Neural progenitor cell (in vitro differentiated cells): ENCODE measurements around the gene PLEKHA5. TPM values are rescaled to one million over a fixed set of nuclear protein-coding genes. Genes with fewer than 3 reads are reported as not detected.

Experiments used
- DNase-seq: peaks from one replicate; pipeline ENCODE4 v3.0.0-alpha.2; 2016; ENCODE audit warnings: low spot score
- H2AFZ ChIP-seq: fragments of 200-600 bp; sonication (generic); replicated peaks from 2 replicates; pipeline ENCODE4 v1.6.1; 2016; ENCODE audit warnings: antibody characterized with exemption
- H3F3A ChIP-seq: fragments of 200-600 bp; sonication (generic); 2 replicates; pipeline ENCODE4 v1.6.1; 2016; ENCODE audit warnings: antibody characterized with exemption, low read depth
- H3K27ac ChIP-seq: fragments of 200-600 bp; sonication (generic); 2 replicates; pipeline ENCODE4 v1.5.1; 2016; ENCODE audit warnings: mild to moderate bottlenecking
- H3K27me3 ChIP-seq: fragments of 200-600 bp; sonication (generic); 2 replicates; pipeline ENCODE4 v1.6.1; 2016; ENCODE audit warnings: mild to moderate bottlenecking, moderate library complexity
- H3K36me3 ChIP-seq: fragments of 200-600 bp; sonication (generic); 2 replicates; pipeline ENCODE4 v1.5.1; 2016
- H3K4me1 ChIP-seq: fragments of 200-600 bp; sonication (generic); 2 replicates; pipeline ENCODE4 v1.6.1; 2016; ENCODE audit warnings: mixed run types
- H3K4me2 ChIP-seq: fragments of 200-600 bp; sonication (generic); 2 replicates; pipeline ENCODE4 v1.6.1; 2016
- H3K4me3 ChIP-seq: fragments of 200-600 bp; sonication (generic); 2 replicates; pipeline ENCODE4 v1.5.1; 2016
- H3K79me2 ChIP-seq: fragments of 200-600 bp; sonication (generic); 2 replicates; pipeline ENCODE4 v1.6.1; 2016; ENCODE audit warnings: low read depth
- H3K9ac ChIP-seq: fragments of 200-600 bp; sonication (generic); 2 replicates; pipeline ENCODE4 v1.6.1; 2016
- H3K9me3 ChIP-seq: fragments of 200-600 bp; sonication (generic); 2 replicates; pipeline ENCODE4 v1.5.1; 2016; ENCODE audit warnings: low read depth
- H4K20me1 ChIP-seq: fragments of 200-600 bp; sonication (generic); 2 replicates; pipeline ENCODE4 v1.6.1; 2016; ENCODE audit warnings: low read depth
- H3K27ac Mint-ChIP-seq: 3 replicates; pipeline ENCODE4 v1.8.0; 2021; ENCODE audit warnings: mixed read lengths
- H3K27me3 Mint-ChIP-seq: 2 replicates; pipeline ENCODE4 v1.8.0; 2022; ENCODE audit warnings: low read depth, mild to moderate bottlenecking, inconsistent platforms, moderate library complexity, mixed read lengths; ENCODE audit not compliant: insufficient read depth
- H3K36me3 Mint-ChIP-seq: 3 replicates; pipeline ENCODE4 v1.8.0; 2021; ENCODE audit warnings: mixed read lengths
- H3K4me1 Mint-ChIP-seq: 3 replicates; pipeline ENCODE4 v1.8.0; 2021; ENCODE audit warnings: mixed read lengths
- H3K4me3 Mint-ChIP-seq: 3 replicates; pipeline ENCODE4 v1.8.0; 2021; ENCODE audit warnings: mild to moderate bottlenecking, moderate library complexity, mixed read lengths
- H3K9me3 Mint-ChIP-seq: 3 replicates; pipeline ENCODE4 v1.8.0; 2020; ENCODE audit warnings: mixed read lengths
- EZH2 ChIP-seq: fragments of 200-600 bp; sonication (generic); IDR thresholded peaks from 2 replicates; pipeline ENCODE4 v1.6.1; 2017; ENCODE audit warnings: antibody characterized with exemption, mild to moderate bottlenecking, moderate library complexity
- EZH2phosphoT487 ChIP-seq: fragments of 200-600 bp; sonication (generic); IDR thresholded peaks from 2 replicates; pipeline ENCODE4 v1.6.1; 2017; ENCODE audit warnings: antibody characterized with exemption
- total RNA-seq: library from RNA; depleted of rRNA; stranded (reverse); fragments of >200 nt; gene quantifications from 2 replicates; pipeline ENCODE4 v1.2.3, GENCODE V29; 2015; ENCODE audit warnings: low replicate concordance
- TF ChIP-seq, protein P1 (sequence below): fragments of 200-600 bp; sonication (generic); IDR thresholded peaks from 2 replicates; pipeline ENCODE4 v1.5.1; 2017; ENCODE audit warnings: antibody characterized with exemption, mild to moderate bottlenecking

The PLEKHA5 gene
- total RNA-seq, 1 donor from 2014 or later: 86.7 TPM

GRCh38 chr12:19208456-19208855 is 78.9 kb downstream of the PLEKHA5 start:
- Mint-ChIP-seq H3K4me1 (peaks cover 11% of the 10 kb centered on the region), H3K9me3 (peaks cover 17% of the 10 kb centered on the region), H3K4me3 (no peak overlapping the region), H3K27me3 (peaks cover 3% of the 10 kb centered on the region), H3K27ac (no peak overlapping the region), H3K36me3 (peaks cover 35% of the 10 kb centered on the region)
- peaks cover 26% of the 10 kb centered on the region for H4K20me1 ChIP-seq
- no peak for DNase-seq
- H2AFZ ChIP-seq: no peak overlapping the region
- H3K79me2 ChIP-seq: peaks cover 91% of the 10 kb centered on the region
- H3K4me1 ChIP-seq: peaks cover 31% of the 10 kb centered on the region
- H3K27ac ChIP-seq: no peak overlapping the region
- H3K9me3 ChIP-seq: no peaks in the 10 kb centered on the region
- TF ChIP-seq EZH2: no peak
- no peaks in the 10 kb centered on the region for H3K36me3 ChIP-seq
- H3K4me2 ChIP-seq: no peak overlapping the region
- no peak overlapping the region for H3K9ac ChIP-seq
- H3K27me3 ChIP-seq: no peaks in the 10 kb centered on the region
- no peak overlapping the region for H3K4me3 ChIP-seq
- peaks cover 5% of the 10 kb centered on the region for H3F3A ChIP-seq

DNA sequence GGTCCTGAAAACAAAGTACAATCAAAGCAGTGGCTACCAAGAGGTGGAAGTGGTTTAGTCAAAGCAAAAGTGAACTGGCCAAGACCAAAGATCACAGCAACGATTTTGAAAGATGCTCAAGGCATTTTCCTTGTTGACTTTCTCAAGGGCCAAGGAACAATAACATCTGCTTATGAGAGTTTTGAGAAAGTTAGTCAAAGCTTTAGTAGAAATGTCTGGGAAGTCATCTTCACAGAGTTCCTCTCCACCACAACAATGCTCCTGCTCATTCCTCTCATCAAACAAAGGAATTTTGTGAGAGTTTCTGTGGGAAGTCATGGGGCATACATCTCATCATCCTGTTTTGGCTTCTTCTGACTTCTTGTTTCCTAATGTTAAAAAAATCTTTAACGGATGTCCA is 80.1 kb downstream of the PLEKHA5 start:
- Mint-ChIP-seq H3K27ac (no peak overlapping the region), H3K27me3 (peaks cover 3% of the 10 kb centered on the region), H3K9me3 (peaks cover 17% of the 10 kb centered on the region), H3K4me1 (peaks cover 7% of the 10 kb centered on the region), H3K4me3 (no peak overlapping the region), H3K36me3 (peaks cover 35% of the 10 kb centered on the region)
- H3K27ac ChIP-seq: no peak overlapping the region
- no peak for DNase-seq
- H2AFZ ChIP-seq: no peak overlapping the region
- no peak overlapping the region for H3K9ac ChIP-seq
- H3K4me3 ChIP-seq: no peak overlapping the region
- peaks cover 29% of the 10 kb centered on the region for H4K20me1 ChIP-seq
- H3K4me1 ChIP-seq: peaks cover 30% of the 10 kb centered on the region
- no peaks in the 10 kb centered on the region for H3K27me3 ChIP-seq
- H3K9me3 ChIP-seq: no peaks in the 10 kb centered on the region
- TF ChIP-seq EZH2 (no peak), EZH2phosphoT487 (no peak)
- TF ChIP-seq, protein P1, sequence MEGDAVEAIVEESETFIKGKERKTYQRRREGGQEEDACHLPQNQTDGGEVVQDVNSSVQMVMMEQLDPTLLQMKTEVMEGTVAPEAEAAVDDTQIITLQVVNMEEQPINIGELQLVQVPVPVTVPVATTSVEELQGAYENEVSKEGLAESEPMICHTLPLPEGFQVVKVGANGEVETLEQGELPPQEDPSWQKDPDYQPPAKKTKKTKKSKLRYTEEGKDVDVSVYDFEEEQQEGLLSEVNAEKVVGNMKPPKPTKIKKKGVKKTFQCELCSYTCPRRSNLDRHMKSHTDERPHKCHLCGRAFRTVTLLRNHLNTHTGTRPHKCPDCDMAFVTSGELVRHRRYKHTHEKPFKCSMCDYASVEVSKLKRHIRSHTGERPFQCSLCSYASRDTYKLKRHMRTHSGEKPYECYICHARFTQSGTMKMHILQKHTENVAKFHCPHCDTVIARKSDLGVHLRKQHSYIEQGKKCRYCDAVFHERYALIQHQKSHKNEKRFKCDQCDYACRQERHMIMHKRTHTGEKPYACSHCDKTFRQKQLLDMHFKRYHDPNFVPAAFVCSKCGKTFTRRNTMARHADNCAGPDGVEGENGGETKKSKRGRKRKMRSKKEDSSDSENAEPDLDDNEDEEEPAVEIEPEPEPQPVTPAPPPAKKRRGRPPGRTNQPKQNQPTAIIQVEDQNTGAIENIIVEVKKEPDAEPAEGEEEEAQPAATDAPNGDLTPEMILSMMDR: no peak
- peaks cover 91% of the 10 kb centered on the region for H3K79me2 ChIP-seq
- H3F3A ChIP-seq: no peaks in the 10 kb centered on the region
- no peak overlapping the region for H3K4me2 ChIP-seq
- no peaks in the 10 kb centered on the region for H3K36me3 ChIP-seq

DNA sequence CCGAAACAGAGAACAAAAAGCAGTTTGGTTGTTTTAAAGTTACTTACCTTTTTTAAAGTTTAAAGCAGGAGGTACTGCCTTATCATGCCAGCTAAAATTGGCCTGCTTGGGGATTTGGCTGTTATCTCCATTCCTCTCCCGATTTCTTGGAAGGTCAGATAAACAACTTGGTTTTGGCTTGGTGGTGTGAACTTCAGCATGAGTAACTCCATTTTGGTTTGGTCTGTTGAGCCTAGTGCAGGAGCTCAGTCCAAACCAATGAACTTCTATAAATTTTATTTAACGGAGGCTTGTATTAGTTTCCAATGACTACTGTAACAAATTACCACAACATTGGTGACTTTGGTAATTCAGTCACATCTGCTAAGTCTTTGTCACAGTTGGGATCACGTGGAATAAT is 82.3 kb downstream of the PLEKHA5 start:
- H4K20me1 ChIP-seq: peaks cover 18% of the 10 kb centered on the region
- Mint-ChIP-seq H3K9me3 (peaks cover 14% of the 10 kb centered on the region), H3K4me3 (no peak overlapping the region), H3K36me3 (peaks cover 27% of the 10 kb centered on the region), H3K4me1 (no peaks in the 10 kb centered on the region), H3K27ac (no peak overlapping the region), H3K27me3 (peaks cover 3% of the 10 kb centered on the region)
- no peaks in the 10 kb centered on the region for H3F3A ChIP-seq
- peaks cover 16% of the 10 kb centered on the region for H3K4me1 ChIP-seq
- DNase-seq: no peak
- no peak overlapping the region for H2AFZ ChIP-seq
- no peak overlapping the region for H3K27ac ChIP-seq
- H3K9me3 ChIP-seq: no peaks in the 10 kb centered on the region
- H3K4me3 ChIP-seq: no peak overlapping the region
- no peak for TF ChIP-seq EZH2phosphoT487
- TF ChIP-seq, protein P1: no peak
- no peak for TF ChIP-seq EZH2
- H3K27me3 ChIP-seq: no peaks in the 10 kb centered on the region
- H3K9ac ChIP-seq: no peak overlapping the region
- peaks cover 91% of the 10 kb centered on the region for H3K79me2 ChIP-seq
- H3K4me2 ChIP-seq: no peak overlapping the region
- no peaks in the 10 kb centered on the region for H3K36me3 ChIP-seq

DNA sequence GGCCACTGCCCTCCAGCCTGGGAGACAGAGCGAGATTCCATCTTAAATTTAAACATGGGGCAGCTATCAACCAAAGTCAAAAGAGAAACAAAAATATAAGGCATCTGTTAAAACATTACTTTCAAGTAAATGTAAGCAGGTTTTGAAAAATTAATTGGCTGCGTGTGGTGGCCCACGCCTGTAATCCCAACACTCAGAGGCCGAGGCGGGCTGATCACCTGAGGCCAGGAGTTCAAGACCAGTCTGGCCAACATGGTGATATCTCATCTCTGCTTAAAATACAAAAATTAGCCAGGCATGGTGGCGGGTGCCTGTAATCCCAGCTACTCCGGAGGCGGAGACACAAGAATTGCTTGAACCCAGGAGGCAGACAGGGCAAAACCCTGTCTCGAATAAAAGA is 82.7 kb downstream of the PLEKHA5 start:
- peaks cover 26% of the 10 kb centered on the region for H3K36me3 Mint-ChIP-seq
- H3K4me3 Mint-ChIP-seq: no peak overlapping the region
- H3K4me1 Mint-ChIP-seq: no peaks in the 10 kb centered on the region
- no peak for TF ChIP-seq EZH2phosphoT487
- TF ChIP-seq EZH2: no peak
- TF ChIP-seq, protein P1: no peak
- Histone ChIP-seq H3K27ac (no peak overlapping the region), H3K4me2 (no peak overlapping the region), H3K9ac (no peak overlapping the region), H2AFZ (no peak overlapping the region), H3K4me1 (peaks cover 16% of the 10 kb centered on the region), H3K9me3 (no peaks in the 10 kb centered on the region), H3F3A (no peaks in the 10 kb centered on the region), H3K79me2 (peaks cover 91% of the 10 kb centered on the region), H3K36me3 (no peaks in the 10 kb centered on the region), H3K27me3 (no peaks in the 10 kb centered on the region), H3K4me3 (no peak overlapping the region), H4K20me1 (peaks cover 18% of the 10 kb centered on the region)
- no peak overlapping the region for H3K27ac Mint-ChIP-seq
- peaks cover 14% of the 10 kb centered on the region for H3K9me3 Mint-ChIP-seq
- no peak for DNase-seq
- H3K27me3 Mint-ChIP-seq: peaks cover 3% of the 10 kb centered on the region
